ENCODE measurements around the gene AXIN2.

Gene AXIN2

GRCh38 chr17:65514541-65514940 is 46.9 kb downstream of the AXIN2 start:
- H3K4me2 ChIP-seq (ENCODE audit: low read depth, low read length, poor library complexity, severe bottlenecking): no peak overlapping the region
- H3F3A ChIP-seq (ENCODE audit: low read depth): no peaks in the 10 kb centered on the region
- no peaks in the 10 kb centered on the region for H4K20me1 ChIP-seq (ENCODE audit: insufficient read depth, low read length, poor library complexity, severe bottlenecking)
- no peak overlapping the region for H3K9ac ChIP-seq (ENCODE audit: low read depth, low read length, poor library complexity, severe bottlenecking)
- H3K27me3 ChIP-seq (ENCODE audit: insufficient read depth, low read length, poor library complexity, severe bottlenecking): no peaks in the 10 kb centered on the region
- H3K36me3 ChIP-seq (ENCODE audit: insufficient read depth, low read length): no peaks in the 10 kb centered on the region
- no peaks in the 10 kb centered on the region for H3K9me2 ChIP-seq (replicated peaks; ENCODE audit: low read depth, low read length)
- no peaks in the 10 kb centered on the region for H3K9me3 ChIP-seq (ENCODE audit: insufficient read depth, low read depth, low read length)
- no peaks in the 10 kb centered on the region for H3K4me1 ChIP-seq (ENCODE audit: insufficient read depth, low read length, poor library complexity, severe bottlenecking)
- H3K4me3 ChIP-seq (ENCODE audit: low read length, poor library complexity, severe bottlenecking): no peak overlapping the region
- no peak overlapping the region for H2AFZ ChIP-seq (ENCODE audit: low read length)
- TF ChIP-seq, protein P1, sequence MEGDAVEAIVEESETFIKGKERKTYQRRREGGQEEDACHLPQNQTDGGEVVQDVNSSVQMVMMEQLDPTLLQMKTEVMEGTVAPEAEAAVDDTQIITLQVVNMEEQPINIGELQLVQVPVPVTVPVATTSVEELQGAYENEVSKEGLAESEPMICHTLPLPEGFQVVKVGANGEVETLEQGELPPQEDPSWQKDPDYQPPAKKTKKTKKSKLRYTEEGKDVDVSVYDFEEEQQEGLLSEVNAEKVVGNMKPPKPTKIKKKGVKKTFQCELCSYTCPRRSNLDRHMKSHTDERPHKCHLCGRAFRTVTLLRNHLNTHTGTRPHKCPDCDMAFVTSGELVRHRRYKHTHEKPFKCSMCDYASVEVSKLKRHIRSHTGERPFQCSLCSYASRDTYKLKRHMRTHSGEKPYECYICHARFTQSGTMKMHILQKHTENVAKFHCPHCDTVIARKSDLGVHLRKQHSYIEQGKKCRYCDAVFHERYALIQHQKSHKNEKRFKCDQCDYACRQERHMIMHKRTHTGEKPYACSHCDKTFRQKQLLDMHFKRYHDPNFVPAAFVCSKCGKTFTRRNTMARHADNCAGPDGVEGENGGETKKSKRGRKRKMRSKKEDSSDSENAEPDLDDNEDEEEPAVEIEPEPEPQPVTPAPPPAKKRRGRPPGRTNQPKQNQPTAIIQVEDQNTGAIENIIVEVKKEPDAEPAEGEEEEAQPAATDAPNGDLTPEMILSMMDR (conservative IDR thresholded peaks at IDR 0.05; ENCODE audit: low read length): no peak
- TF ChIP-seq EZH2phosphoT487 (IDR thresholded peaks at IDR 0.05; ENCODE audit: borderline replicate concordance): no peak
- no peaks in the 10 kb centered on the region for H3K79me2 ChIP-seq (ENCODE audit: insufficient read depth, low read length)

GRCh38 chr17:65514082-65514481 is 47.4 kb downstream of the AXIN2 start:
- no peaks in the 10 kb centered on the region for H4K20me1 ChIP-seq (ENCODE audit: insufficient read depth, low read length, poor library complexity, severe bottlenecking)
- TF ChIP-seq, protein P1 (conservative IDR thresholded peaks at IDR 0.05; ENCODE audit: low read length): no peak
- TF ChIP-seq EZH2phosphoT487 (IDR thresholded peaks at IDR 0.05; ENCODE audit: borderline replicate concordance): no peak
- H3F3A ChIP-seq (ENCODE audit: low read depth): no peaks in the 10 kb centered on the region
- no peaks in the 10 kb centered on the region for H3K36me3 ChIP-seq (ENCODE audit: insufficient read depth, low read length)
- no peaks in the 10 kb centered on the region for H3K79me2 ChIP-seq (ENCODE audit: insufficient read depth, low read length)
- no peak overlapping the region for H3K4me2 ChIP-seq (ENCODE audit: low read depth, low read length, poor library complexity, severe bottlenecking)
- H3K9me3 ChIP-seq (ENCODE audit: insufficient read depth, low read depth, low read length): no peaks in the 10 kb centered on the region
- no peaks in the 10 kb centered on the region for H3K9me2 ChIP-seq (replicated peaks; ENCODE audit: low read depth, low read length)
- H3K27me3 ChIP-seq (ENCODE audit: insufficient read depth, low read length, poor library complexity, severe bottlenecking): no peaks in the 10 kb centered on the region
- H3K9ac ChIP-seq (ENCODE audit: low read depth, low read length, poor library complexity, severe bottlenecking): no peak overlapping the region
- H3K4me1 ChIP-seq (ENCODE audit: insufficient read depth, low read length, poor library complexity, severe bottlenecking): no peaks in the 10 kb centered on the region
- H3K4me3 ChIP-seq (ENCODE audit: low read length, poor library complexity, severe bottlenecking): no peak overlapping the region
- no peak overlapping the region for H2AFZ ChIP-seq (ENCODE audit: low read length)

DNA sequence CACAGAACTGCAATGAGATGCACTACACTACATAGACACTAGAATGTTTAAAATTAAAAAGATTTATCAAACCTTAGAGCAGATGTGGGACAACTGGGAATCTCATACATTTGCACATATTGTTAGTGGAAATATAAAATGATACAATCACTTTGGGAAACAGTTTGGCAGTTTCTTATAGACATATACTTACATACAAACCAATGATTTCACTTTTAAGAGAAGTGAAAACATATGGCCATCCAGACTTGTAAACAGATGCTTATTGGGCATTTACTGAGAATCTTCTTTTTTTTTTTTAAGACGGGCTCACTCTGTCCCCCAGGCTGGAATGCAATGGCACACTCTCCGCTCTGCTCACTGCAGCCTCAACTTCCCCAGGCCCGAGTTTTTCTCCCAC is 50.1 kb downstream of the AXIN2 start:
- Histone ChIP-seq H3F3A (ENCODE audit: low read depth) (no peaks in the 10 kb centered on the region), H3K4me1 (ENCODE audit: insufficient read depth, low read length, poor library complexity, severe bottlenecking) (no peaks in the 10 kb centered on the region), H3K9me3 (ENCODE audit: insufficient read depth, low read depth, low read length) (no peaks in the 10 kb centered on the region), H3K79me2 (ENCODE audit: insufficient read depth, low read length) (no peaks in the 10 kb centered on the region), H3K4me3 (ENCODE audit: low read length, poor library complexity, severe bottlenecking) (no peak overlapping the region), H3K9me2 (replicated peaks; ENCODE audit: low read depth, low read length) (no peaks in the 10 kb centered on the region), H4K20me1 (ENCODE audit: insufficient read depth, low read length, poor library complexity, severe bottlenecking) (no peaks in the 10 kb centered on the region), H3K27me3 (ENCODE audit: insufficient read depth, low read length, poor library complexity, severe bottlenecking) (no peaks in the 10 kb centered on the region), H3K36me3 (ENCODE audit: insufficient read depth, low read length) (no peaks in the 10 kb centered on the region), H3K4me2 (ENCODE audit: low read depth, low read length, poor library complexity, severe bottlenecking) (no peak overlapping the region), H2AFZ (ENCODE audit: low read length) (no peak overlapping the region), H3K9ac (ENCODE audit: low read depth, low read length, poor library complexity, severe bottlenecking) (no peak overlapping the region)
- no peak for TF ChIP-seq EZH2phosphoT487 (IDR thresholded peaks at IDR 0.05; ENCODE audit: borderline replicate concordance)
- TF ChIP-seq, protein P1 (conservative IDR thresholded peaks at IDR 0.05; ENCODE audit: low read length): no peak
